ENCODE measurements around the gene CCDC174.
"Not testable (repeated sequence)": the region's sequence is repeated elsewhere in the genome, so short reads cannot be mapped to it uniquely, and the experiment has no call there.

CCDC174 gene

GRCh38 chr3:14627815-14628214 is 23.7 kb upstream of the CCDC174 start:
- no peak for DNase-seq

GRCh38 chr3:14628406-14628805 is 23.2 kb upstream of the CCDC174 start:
- DNase-seq, result no peak

DNA sequence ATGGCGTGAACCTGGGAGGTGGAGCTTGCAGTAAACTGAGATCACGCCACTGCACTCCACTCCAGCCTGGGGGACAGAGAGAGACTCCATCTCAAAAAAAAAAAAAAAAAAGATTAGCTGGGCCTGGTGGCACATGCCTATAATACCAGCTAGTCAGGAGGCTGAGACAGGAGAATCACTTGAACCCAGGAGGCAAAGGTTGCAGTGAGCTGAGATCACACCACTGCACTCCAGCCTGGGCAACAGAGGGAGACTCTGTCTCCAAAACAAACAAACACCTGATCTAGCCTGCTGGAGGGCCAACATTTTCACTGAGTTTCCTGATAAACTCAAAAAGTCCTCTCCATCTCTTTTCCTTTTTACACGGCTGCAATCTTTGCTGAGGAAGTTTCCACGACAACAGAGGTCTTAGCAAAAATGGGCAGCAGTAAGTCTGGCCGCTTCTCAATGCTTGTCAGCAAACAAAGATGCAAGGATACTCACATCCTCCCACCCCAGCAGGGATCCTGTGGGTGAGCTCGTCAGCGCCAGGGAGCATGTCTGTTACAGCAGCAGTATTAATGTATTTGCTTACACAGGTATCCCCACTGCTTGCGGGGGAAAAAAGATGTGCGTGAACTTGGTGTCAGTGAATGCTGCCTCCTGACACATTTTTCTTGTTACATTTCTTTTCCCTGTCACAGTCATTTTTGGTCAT is 21.0 kb upstream of the CCDC174 start:
- DNase-seq, result no peak

DNA sequence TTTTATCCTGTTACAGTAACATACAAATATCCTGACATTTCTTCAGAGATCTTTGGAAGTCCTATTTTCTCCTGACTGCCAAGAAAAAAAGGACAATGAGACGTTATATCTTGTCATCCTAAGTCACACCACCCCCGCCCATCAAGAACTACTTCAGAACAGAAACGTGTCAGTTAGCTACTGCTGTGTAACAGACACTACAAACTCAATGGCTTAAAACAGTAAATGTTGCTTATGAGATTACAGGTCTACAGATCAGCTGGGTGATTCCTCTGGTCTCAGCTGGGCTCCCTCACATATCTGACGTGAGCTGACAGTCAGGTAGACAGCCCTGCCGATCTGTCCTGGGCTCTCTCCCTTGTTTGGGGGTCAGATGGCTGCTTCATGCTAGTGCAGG is 20.5 kb upstream of the CCDC174 start:
- DNase-seq, result no peak

- DNase-seq, result no peak
Observed at GRCh38 chr3:14631687-14632441, 19.7 kb upstream of the CCDC174 start.

DNA sequence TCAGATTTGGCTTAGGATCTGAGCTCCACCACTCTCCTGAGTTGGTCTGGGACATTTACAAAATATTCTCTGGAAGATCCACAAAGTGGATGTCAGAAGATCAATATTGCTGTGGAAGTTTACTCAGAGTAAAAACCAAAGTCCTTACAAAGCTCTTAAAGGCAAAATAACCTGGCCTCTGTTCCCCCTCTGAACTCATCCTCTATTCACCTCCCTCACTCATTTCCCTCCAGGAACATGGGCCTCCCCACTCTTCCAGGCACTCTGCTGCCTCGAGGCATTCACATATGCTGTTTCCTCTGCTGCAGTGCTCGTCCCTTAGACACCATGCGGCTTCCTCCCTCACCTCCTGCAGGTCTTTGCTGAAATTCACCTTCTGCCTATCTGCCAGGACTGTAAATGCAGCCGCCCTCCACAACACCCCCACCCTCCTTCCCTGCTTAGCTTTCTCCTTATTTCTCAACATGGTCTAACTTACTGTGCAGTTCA is 19.1 kb upstream of the CCDC174 start:
- DNase-seq, result no peak

DNA sequence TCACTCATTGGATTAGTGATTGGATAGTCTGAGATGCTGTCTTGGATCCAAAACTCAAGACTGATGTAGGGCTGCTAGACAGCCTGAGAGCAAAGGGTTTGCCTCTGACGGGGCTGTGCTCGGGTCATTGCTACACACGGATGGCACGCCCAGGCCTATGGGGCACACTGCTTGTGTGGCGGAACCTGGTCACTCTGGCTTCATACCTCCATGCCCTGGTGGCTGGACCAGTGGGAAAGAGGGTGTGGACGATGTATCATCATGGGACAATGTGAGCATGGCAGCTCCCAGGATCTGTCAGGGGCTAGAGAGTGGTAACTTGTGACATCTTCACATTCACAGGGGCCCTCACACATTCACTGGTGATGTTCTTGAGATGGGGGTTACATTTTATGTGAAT is 18.1 kb upstream of the CCDC174 start:
- DNase-seq, result no peak

GRCh38 chr3:14633819-14634424 is 17.6 kb upstream of the CCDC174 start:
- no peak for DNase-seq

GRCh38 chr3:14634763-14635400 is 16.7 kb upstream of the CCDC174 start:
- peak; percentile 40 for DNase-seq

DNA sequence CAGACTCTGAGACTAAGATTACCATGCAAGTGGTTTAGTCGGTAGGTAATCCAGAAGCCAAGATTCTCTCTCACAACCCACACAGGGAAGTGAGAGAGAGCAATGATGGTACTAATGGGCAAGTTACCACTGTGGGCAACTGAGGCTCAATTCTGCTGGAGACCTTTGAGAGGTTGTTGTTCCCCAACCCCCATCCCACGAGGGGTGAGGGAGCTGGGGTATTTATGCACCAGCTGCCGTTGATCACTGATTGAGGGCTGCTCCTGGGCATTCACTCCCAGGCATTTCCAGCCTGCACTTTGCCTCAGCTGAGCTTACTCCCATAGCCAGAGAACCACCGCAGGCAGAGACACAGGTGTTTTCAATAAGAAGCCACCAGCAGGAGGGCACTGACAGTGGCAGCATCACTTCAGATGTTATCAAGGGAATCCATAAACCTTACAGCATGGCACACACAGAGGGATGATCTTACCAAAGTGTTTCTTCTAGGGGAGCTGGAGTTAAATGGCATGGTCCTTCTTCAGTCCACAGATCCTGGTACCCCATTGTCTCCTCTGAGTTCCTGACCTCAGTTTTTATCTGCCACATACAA is 15.0 kb upstream of the CCDC174 start:
- DNase-seq, result no peak

DNA sequence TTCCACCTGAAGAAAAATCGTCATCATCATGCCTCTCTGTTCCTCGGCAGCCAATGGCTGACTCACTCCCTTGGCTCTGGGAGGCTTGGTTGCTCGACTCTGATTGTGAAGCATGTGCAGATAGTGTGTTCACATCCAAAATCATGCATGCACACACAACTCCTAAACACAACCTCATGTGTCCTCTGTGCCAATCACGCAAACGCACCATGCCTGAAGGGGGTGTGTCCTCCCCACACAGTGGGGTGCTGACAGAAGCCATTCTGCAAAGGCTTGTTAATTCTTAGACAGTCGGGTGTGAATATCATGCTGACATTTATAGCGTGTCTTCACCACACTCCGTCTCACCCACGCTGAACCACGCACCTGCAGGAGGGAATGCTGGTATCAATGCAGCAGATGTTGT is 11.4 kb upstream of the CCDC174 start:
- DNase-seq, result no peak

- no peak for DNase-seq
Observed at GRCh38 chr3:14640734-14641133, 10.8 kb upstream of the CCDC174 start.

DNA sequence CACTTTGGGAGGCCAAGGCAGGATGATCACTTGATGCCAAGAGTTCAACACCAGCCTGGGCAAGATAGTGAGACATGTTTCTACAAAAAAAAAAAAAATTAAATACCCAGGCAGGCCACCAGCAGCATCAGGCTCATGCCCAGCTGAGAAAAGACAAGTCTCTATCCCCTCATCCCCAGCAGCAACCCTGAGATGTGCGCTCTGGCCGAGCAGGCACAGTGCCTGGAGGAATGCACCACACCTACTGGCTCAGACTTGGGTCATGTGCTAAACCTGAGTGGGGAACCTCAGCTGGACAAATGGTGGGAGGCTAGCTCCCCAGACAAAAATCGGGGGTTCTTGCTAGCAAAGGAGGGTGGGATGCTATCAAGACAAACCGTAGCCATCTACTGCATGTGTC is 10.2 kb upstream of the CCDC174 start:
- DNase-seq, result no peak

DNA sequence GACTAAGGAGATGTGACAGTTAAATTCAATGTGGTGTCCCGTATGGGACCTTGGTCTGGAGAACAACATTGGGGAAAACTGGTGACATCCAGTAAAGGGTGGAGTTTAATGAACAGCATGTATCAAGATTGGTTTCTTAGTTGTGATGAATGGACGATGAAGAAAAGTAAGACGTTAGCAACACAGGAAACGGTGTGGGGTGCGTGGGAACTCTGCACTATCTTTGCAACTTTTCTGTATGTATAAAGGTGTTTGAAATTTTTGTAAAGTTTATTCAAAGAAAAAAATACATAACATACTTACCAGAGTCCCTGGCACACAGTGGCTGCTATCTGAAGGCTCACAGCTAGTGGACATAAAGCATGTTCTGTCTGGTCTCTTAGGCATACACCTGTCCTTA is 6.1 kb upstream of the CCDC174 start:
- DNase-seq, result no peak

DNA sequence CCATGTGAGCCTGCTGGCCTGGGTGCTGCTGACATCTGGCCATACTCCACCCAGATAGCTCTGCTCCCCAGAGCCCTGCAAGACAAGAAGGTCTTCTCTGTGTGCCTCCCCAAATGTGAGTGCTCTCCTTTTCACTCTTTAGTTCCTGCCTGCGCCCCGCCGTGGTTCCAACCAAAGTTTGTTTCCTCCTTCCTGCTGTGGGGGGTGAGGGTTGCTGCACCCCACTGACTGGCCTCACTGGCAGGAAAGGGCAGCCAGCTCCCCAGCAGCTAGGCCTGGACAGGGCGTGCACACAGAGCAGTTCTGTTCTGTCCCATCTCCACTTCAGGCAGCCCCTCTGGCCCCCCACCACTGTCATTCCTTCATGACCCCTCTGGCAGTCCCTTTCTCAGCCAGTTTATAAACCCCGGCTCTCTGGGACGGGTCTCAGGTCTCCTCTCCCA is 5.4 kb upstream of the CCDC174 start:
- DNase-seq, result no peak

- DNase-seq, result no peak
Observed at GRCh38 chr3:14646589-14647413, 4.8 kb upstream of the CCDC174 start.

- no peak for DNase-seq
Observed at GRCh38 chr3:14647976-14648955, 3.3 kb upstream of the CCDC174 start.

DNA sequence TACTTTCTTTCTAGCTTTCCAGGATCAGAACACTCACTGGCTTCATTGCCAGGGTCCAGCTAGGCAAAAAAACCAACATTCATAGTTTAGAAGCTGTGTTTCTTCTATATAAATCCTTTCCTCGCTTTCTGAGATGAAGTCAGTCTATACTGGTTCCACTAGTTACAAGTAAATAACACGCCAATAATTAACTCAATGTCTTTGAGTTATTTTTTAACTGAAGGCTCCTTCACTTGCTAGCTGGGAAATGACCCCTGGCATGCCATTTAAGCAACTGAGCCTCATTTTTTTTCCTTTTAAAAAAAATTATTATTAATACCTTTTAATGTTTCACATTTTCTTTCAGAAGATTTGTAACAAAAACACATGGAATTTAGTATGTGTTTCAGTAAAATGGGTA is 2.1 kb upstream of the CCDC174 start:
- no peak for DNase-seq

- no peak for DNase-seq
Observed at GRCh38 chr3:14650193-14650592, 1.4 kb upstream of the CCDC174 start.

GRCh38 chr3:14652360-14652907 is 872 bp downstream of the CCDC174 start:
- DNase-seq, result not testable (repeated sequence)

- no peak for DNase-seq
Observed at GRCh38 chr3:14657579-14657978, 6.0 kb downstream of the CCDC174 start.
